Fibroblast of skin of right biceps (primary cell): ENCODE results near the gene KIZ.

Experiments used
- DNase-seq: peaks from one replicate; pipeline ENCODE4 v3.0.0-alpha.2; 2013

Gene KIZ

DNA sequence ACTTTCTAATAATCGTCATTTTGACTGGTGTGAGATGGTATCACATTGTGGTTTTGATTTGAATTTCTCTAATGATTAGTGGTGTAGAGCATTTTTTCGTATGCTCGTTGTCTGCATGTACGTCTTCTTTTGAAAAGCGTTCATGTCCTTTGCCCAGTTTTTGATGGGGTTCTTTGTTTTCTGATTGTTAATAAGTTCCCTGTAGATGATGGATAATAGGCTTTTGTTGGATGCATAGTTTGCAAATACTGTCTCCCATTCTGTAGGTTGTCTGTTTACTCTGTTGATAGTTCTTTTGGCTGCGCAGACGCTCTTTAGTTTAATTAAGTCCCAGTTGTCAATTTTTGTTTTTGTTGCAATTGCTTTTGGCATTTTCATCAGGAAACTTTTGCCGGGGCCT, 144.9 kb downstream of the KIZ start:
- no peak for DNase-seq

DNA sequence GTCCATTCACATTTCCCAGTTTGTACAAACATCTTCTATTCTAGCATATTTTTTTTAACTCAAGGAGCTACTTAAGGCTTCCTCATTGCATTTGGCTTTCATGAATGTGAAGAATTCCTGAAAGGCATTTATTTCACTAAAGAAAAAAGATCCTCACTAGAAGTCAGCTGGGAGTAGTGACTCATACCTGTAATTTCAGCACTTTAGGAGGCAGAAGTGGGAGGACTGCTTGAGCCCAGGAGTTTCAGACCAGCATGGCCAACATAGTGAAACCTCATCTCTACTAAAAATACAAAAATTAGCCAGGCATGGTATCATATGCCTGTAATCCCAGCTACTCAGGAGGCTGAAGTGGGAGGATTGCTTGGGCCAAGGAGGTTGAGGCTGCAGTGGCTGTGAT, 146.4 kb downstream of the KIZ start:
- peak; percentile 12 for DNase-seq

DNA sequence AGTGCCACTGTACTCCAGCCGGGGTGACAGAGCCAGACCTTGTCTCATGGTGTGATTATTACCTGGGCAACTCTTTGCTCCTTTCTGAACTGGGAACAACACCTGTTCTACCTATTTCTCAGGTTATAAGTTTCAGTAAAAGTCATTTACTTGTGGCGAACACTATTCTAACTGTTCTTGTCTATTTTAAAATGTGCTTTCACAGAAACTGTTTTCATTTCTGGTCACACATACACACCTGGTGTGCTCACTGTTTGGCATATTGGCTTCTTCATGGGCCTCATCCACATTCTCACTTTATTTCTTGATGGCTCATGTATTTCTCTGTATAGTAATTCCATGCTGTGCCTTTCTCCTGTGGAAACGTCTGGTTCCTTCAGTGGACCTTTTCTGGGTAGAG, 146.8 kb downstream of the KIZ start:
- no peak for DNase-seq

DNA sequence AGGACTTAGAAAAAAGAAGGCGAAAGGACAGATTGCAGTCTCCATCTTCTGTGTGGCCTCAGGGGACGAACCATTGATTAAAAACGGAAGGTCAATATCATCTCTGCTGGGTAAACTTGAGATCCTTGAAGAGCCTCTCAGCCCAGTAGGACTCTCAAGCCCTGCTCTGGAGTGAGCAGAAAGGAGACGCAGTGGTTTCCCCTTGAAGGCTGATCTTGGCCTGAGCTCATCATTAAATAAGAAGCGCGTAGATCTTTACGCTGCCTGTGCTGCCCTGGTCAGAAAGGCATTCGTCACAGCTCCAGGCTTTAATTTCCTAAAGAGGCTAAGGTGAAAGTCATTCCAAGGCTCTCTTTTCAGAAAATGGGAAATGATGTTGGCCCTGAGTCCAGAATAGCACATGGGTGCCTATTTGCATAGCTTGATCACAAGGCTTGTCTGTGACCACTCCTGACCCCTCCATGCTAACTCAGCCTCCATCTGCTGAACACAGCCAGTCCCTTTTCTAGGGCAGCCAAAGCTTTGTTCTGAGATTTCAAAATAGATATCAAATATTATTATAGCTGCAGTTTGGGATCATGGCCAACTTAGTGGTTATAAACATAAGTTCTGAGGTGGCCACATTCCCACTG, 148.0 kb downstream of the KIZ start:
- DNase-seq: no peak

DNA sequence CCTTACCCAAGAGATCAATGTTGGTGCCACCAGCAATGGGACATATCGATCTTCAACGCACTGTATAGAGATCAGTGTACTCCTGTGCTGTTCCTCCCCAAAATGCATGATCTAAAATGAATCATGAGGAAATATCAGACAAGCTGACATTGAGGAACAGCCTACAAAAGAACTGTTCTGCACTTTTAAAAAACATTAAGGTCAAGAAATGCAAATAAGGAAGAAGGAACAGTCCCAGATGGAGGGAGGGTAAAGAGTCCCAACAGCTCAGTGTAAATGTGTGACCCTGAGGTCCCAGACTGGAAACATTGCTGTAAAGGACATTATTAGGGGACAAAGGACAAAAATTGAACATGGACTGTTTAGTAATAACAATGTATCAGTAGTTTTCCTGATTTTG, 152.9 kb downstream of the KIZ start:
- no peak for DNase-seq

DNA sequence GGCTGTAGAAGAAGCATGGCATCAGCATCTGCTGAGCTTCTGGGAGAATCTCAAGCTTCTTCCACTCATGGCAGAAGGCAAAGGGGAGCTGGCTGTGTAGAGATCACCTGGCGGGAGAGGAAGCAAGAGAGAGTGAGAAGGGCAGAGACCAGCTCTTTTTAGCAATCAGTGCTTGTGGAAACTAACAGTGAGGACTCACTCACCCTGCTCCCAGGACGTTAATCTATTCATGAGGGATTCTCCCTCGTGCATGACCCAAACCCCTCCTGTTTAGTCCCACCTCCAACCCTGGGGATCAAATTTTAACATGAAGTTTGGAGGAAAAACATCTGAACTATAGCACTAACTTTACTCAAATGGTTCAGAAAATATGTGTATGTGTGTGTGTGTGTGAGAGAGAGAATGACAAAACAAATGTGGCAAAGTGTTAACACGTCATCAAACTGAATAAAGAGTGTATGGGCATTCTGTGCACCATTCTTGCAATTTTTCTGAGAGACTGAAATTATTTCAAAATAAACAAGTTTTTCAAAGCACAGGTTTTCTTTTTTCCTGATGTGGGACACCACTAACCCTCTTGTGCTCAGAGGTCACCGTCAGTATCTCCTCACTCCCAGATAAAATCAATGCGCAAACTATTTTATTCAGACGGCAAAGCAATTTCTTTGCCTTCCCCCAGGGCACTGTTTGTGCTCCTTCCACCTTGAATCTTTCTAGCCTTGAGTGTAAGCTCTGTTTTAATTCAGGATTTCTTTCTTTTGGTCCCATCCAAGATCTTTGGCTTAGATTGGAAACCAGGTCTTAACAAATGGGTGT, 154.0 kb downstream of the KIZ start:
- no peak for DNase-seq

DNA sequence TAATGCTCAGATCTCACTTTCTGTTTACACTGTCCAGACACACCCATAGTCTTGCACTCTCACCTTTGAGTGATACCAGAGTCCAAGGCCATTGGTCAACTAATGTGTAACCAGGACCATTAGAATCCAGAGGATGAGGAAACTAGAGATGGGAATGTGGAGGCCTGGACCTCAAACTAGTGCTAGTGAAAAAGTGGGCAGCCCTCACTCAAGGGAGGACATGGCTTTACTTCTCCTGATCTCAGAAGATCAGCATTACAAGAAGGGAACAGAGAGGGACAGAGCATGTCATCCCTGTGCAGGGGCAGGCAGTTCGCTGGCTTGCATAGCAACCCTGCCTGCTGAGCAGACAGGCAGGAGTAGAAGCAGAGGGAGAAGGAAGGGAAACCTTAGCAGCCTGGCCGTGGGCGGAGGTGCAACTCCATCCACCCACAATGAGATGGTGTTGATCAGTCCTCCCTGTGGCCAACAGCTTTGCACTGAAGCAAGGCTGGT, 154.7 kb downstream of the KIZ start:
- DNase-seq: no peak

DNA sequence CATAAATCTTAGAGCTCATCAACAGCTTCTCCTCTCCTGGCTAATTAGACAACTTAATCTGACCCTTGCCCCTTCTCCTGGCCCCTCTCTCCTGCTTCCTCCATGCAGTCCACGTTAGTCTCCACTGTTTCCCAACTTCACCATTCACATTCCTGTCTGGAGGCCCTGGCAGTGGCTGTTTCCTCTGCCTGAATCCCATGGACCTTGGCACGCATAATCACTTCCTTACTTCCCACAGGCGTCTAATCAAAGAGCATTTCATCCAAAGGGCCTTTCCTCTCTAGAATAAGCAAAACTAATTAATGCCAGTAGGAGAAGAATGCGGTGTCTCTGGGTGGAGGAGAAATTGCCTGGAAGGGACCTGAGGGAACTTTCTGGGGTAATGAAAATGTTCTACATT, 160.9 kb downstream of the KIZ start:
- DNase-seq: no peak

DNA sequence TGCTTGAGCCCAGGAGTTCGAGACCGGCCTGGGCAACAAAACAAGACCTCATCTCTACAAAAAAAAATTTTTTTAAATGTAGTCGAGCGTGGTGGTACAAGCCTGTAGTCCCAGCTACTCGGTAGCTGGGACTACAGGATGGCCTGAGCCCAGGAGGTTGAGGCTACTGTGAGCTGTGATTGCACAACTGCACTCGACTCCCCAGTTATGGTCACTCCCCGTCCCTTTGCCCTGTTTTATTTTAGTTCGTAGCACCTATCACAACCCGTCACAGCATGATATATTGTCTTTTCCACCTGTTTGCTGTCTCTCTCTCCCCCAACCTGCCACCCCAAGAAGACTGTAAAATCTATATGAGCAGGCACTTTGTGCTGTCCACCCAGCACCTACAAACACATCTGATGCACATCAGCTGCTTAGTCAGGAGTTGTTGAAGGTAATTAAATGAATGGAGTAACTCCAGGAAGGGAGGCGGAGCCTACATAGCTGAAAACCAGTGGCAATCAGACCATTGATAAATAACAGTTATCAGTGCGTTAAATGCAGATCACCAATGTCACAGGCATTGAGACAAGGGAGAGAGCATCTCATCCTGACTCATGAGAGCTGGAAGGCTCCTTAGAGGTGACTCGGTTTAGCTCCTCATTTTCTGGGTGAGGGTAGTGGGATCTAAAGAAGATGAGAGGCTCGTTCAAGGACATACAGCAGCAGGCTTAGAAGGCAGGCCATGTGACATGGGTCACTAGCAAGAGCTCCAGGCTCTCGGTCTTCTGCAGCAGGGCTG, 162.9 kb downstream of the KIZ start:
- no peak for DNase-seq

DNA sequence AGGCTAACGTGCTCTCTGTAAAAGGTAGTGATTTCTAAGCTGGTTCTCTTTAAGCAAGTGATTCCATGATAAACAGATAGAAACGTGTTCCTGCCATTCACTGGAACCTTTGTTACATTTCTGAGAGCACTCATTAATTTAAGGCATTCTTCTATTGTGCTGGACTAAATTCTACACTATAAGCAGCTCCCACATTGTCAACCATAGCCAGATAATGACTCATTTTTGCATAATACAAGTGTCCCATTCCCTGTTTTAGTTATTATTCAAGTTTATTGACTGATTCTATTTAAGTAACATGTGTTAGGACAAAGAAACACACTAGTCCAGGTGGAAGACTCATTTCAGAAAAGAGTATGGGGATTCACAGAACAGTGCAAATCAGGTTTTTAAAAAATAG, 163.8 kb downstream of the KIZ start:
- no peak for DNase-seq

DNA sequence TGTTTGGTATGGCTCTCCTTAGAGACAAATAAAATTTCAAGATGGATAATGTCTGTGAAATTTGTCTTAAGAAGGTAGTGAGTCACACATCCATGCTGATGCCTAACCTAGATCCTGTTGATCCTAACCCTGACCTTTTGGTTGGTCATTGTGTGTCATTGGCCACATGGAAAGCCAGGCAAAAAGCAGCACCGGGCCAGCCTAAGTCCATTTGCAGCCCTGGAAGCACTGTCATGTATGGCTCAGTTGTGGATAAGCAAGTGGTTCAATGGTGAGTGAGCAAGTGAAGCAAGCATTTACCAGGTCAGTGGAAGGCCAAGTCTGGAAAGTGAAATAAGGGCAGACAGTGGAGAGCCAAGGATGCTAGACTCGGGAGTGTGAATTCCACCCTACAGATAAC, 165.1 kb downstream of the KIZ start:
- DNase-seq: no peak

DNA sequence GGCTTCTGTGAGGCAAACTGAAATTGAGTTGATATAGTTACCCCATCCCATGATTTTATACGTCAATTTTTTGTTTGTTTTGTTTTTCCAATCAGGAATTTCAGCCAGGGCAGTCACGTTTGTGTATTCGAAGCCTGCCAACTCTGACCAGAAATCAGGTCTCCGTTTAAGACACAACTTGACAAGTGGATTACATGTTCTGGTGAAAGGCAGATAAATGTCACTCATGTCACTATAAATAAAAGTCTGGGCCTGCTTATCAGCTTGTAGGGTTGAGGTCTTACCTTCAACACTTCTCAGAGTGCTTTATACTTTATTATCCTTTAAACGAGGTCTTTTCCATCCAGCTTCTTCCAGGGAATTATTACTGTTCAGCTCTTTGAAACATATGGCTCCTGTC, 168.9 kb downstream of the KIZ start:
- DNase-seq: no peak
